Measurements from ENCODE around the gene MKNK1. TPM values are rescaled to one million over a fixed set of nuclear protein-coding genes. Genes with fewer than 3 reads are reported as not detected.

Gene MKNK1
- total RNA-seq, 1 donor from 2014 or later, result 28.0 TPM

GRCh38 chr1:46611691-46612221 lies 7.7 kb upstream of the MKNK1 start:
- no peaks in the 10 kb centered on the region for H3K27me3 Mint-ChIP-seq (ENCODE audit: low read depth)

GRCh38 chr1:46607345-46608130 lies 3.5 kb upstream of the MKNK1 start:
- H3K9me3 Mint-ChIP-seq, result no peaks in the 10 kb centered on the region
- peak overlapping the region; percentile 3 for H3K4me3 Mint-ChIP-seq
- no peaks in the 10 kb centered on the region for H3K36me3 Mint-ChIP-seq (ENCODE audit: low read depth)
- DNase-seq (ENCODE audit: low read depth, low spot score), result no peak
- peaks cover 19% of the 10 kb centered on the region for H3K4me1 Mint-ChIP-seq
- no peaks in the 10 kb centered on the region for H3K27me3 Mint-ChIP-seq (ENCODE audit: low read depth)
- no peak overlapping the region for H3K27ac Mint-ChIP-seq (ENCODE audit: unreplicated experiment)
- no peak for TF ChIP-seq CTCF (conservative IDR thresholded peaks at IDR 0.05)

More at GRCh38 chr1:46611691-46612221, 7.7 kb upstream of the MKNK1 start:
- no peak for TF ChIP-seq CTCF (conservative IDR thresholded peaks at IDR 0.05)
- Mint-ChIP-seq H3K4me1 (peaks cover 18% of the 10 kb centered on the region), H3K36me3 (ENCODE audit: low read depth) (no peaks in the 10 kb centered on the region), H3K27ac (ENCODE audit: unreplicated experiment) (no peak overlapping the region), H3K4me3 (no peak overlapping the region), H3K9me3 (no peaks in the 10 kb centered on the region)
- no peak for DNase-seq (ENCODE audit: low read depth, low spot score)

GRCh38 chr1:46606255-46606965 lies 2.3 kb upstream of the MKNK1 start:
- peak overlapping the region; percentile 18 for H3K4me3 Mint-ChIP-seq
- DNase-seq (ENCODE audit: low read depth, low spot score), result no peak
- H3K27me3 Mint-ChIP-seq (ENCODE audit: low read depth), result no peaks in the 10 kb centered on the region
- no peaks in the 10 kb centered on the region for H3K9me3 Mint-ChIP-seq
- TF ChIP-seq CTCF (conservative IDR thresholded peaks at IDR 0.05), result no peak
- H3K36me3 Mint-ChIP-seq (ENCODE audit: low read depth), result no peaks in the 10 kb centered on the region
- H3K27ac Mint-ChIP-seq (ENCODE audit: unreplicated experiment), result no peak overlapping the region
- peaks cover 23% of the 10 kb centered on the region for H3K4me1 Mint-ChIP-seq

- no peak for DNase-seq (ENCODE audit: low read depth, low spot score)
- H3K27ac Mint-ChIP-seq (ENCODE audit: unreplicated experiment), result no peak overlapping the region
- no peaks in the 10 kb centered on the region for H3K27me3 Mint-ChIP-seq (ENCODE audit: low read depth)
- H3K4me1 Mint-ChIP-seq, result peaks cover 23% of the 10 kb centered on the region
- H3K9me3 Mint-ChIP-seq, result no peaks in the 10 kb centered on the region
- peak overlapping the region; percentile 95 for H3K4me3 Mint-ChIP-seq
- no peak for TF ChIP-seq CTCF (conservative IDR thresholded peaks at IDR 0.05)
- H3K36me3 Mint-ChIP-seq (ENCODE audit: low read depth), result no peaks in the 10 kb centered on the region
These were observed 1.2 kb upstream of the MKNK1 start for GRCh38 chr1:46605232-46605631.

- no peak for TF ChIP-seq CTCF (conservative IDR thresholded peaks at IDR 0.05)
These were observed 599 bp downstream of the MKNK1 start for GRCh38 chr1:46603481-46603857.

More at GRCh38 chr1:46603481-46603857, 599 bp downstream of the MKNK1 start:
- Mint-ChIP-seq H3K9me3 (no peaks in the 10 kb centered on the region), H3K4me3 (peak overlapping the region; percentile 95), H3K27me3 (ENCODE audit: low read depth) (no peaks in the 10 kb centered on the region), H3K4me1 (peaks cover 23% of the 10 kb centered on the region), H3K36me3 (ENCODE audit: low read depth) (no peaks in the 10 kb centered on the region), H3K27ac (ENCODE audit: unreplicated experiment) (no peak overlapping the region)
- no peak for DNase-seq (ENCODE audit: low read depth, low spot score)

Measured in neural crest cell (in vitro differentiated cells).